ENCODE measurements around the gene ACIN1.

ACIN1 gene

DNA sequence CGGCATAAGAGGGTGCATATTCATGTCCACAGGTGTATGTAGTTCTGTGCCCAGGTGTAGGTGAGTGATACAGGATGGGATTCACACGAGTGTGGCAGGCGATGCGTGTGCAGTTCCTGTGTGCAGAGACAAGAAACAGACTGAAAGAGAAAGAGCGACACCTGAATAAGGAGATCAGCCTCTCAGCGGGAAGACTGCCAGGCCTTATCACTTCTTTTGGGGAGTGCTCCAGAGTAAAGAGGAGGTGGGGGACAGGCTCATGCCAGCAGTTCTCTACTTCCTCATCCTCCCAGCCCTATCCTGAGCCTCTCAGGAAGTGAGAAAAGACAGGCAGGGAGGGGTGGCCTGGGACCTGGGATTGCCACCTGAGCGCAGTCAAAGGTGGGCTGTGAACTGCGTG, 50.1 kb downstream of the ACIN1 start:
- DNase-seq (ENCODE audit: low read depth in 1 of 2, low spot score in 1 of 2), result no peak

GRCh38 chr14:23043754-23044153, 51.2 kb downstream of the ACIN1 start:
- no peak for DNase-seq (ENCODE audit: low read depth in 1 of 2, low spot score in 1 of 2)

DNA sequence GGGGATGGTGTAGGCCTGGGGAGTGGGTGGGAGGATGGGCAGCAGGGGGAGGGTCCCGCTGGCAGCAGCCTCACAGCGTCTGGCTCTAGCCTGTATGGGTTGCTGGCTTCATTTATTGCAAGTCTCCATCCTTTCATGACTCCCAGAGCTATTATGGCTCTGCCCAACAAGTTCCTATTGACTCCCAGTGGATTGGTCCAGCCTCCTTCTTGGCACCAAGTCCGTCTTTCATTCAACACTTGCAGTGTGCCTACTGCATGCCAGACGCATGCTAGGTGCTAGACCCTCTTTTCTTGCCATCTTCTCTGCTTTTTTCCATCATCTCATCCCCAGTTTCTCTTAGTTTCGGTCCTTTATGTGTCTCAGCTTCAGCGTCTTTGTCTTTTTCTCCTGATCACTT, 51.8 kb downstream of the ACIN1 start:
- DNase-seq (ENCODE audit: low read depth in 1 of 2, low spot score in 1 of 2), result no peak

- no peak for DNase-seq (ENCODE audit: low read depth in 1 of 2, low spot score in 1 of 2)
Observed at GRCh38 chr14:23042162-23042965, 52.6 kb downstream of the ACIN1 start, which contains the start of gene PSMB11. Gene PSMB11, plus strand, starts transcription at chr14:23042212. Its CDS starts 14 bp downstream, at chr14:23042226.

- no peak for DNase-seq (ENCODE audit: low read depth in 1 of 2, low spot score in 1 of 2)
Observed at GRCh38 chr14:23041729-23042128, 53.2 kb downstream of the ACIN1 start.

GRCh38 chr14:23040100-23040499, 54.8 kb downstream of the ACIN1 start:
- no peak for DNase-seq (ENCODE audit: low read depth in 1 of 2, low spot score in 1 of 2)

DNA sequence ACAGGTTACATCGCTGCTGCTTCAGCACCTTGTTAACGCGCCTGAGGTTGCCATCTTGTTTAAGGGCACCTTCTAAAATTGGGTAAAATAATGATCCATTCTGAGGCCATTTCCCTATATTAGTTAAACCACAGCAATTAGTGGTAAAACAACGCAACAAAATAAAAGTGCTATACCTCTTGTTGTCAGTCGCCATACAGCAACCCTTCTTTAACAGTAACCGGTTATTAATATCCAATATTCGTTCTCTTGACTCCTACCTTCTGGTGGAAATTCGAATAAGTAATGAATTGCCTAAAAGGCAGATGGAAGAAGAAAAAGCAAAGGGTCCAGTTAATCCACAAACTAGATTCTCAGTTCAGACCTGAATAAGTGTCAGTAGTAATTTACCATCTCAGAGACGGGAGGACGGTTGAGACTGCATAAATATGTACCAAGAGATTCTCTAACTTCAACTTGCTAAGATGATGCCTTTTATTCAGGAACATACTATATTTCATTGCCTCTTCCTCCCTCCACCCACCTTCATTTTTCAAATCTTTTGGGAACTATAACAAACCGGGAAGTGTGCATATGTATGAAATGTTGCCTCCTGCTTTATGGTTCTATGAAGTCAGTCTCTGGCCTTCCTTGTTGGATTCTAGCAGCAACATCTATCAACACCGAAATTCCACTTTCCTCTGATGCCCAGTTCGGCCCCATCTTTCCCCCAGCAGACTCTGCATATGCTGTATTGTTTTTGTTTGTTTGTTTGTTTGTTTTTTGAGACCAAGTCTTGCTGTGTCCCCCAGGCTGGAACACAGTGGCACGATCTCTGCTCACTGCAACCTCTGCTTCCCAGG, 59.4 kb downstream of the ACIN1 start:
- DNase-seq (ENCODE audit: low read depth in 1 of 2, low spot score in 1 of 2), result no peak

GRCh38 chr14:23034498-23035302, 60.2 kb downstream of the ACIN1 start, which contains the start of gene PSMB5:
Gene PSMB5, minus strand, starts transcription at chr14:23034900. Its CDS starts 19 bp downstream, at chr14:23034881.
- peak; percentile 65 to 77 for DNase-seq (ENCODE audit: low read depth in 1 of 2, low spot score in 1 of 2)

DNA sequence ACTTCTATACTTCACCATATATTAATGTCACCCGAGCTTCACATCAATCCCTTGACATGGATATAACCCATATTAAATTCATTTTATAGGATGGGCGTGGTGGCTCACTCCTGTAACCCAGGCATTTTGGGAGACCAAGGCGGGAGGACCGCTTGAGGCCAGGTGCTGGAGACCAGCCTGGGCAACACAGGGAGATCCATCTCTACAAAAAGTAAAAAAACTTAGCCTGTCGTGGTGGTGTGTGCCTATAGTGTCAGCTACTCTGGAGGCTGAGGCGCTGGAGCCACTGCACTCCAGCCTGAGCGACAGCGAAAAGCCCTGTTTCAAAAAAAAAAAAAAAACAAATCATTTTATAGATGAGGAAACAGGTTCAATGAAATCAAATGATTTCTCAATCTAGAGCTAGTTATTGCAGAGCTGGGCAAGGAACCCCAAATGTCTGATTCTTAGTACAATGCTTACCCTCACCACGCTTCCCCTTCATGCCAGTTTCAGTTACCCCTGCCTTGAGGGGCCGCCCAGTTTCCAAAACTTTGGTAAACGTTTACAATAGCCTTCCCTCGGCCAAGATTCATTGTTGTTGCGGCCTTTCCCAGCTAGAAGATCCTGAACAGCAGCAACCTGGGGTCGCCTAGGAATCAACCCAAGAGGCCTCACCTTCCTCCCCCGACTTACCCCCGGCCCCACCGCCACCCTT, 61.0 kb downstream of the ACIN1 start:
- no peak for DNase-seq (ENCODE audit: low read depth in 1 of 2, low spot score in 1 of 2)

- DNase-seq (ENCODE audit: low read depth in 1 of 2, low spot score in 1 of 2), result no peak
Observed at GRCh38 chr14:23033251-23033727, 61.6 kb downstream of the ACIN1 start.

DNA sequence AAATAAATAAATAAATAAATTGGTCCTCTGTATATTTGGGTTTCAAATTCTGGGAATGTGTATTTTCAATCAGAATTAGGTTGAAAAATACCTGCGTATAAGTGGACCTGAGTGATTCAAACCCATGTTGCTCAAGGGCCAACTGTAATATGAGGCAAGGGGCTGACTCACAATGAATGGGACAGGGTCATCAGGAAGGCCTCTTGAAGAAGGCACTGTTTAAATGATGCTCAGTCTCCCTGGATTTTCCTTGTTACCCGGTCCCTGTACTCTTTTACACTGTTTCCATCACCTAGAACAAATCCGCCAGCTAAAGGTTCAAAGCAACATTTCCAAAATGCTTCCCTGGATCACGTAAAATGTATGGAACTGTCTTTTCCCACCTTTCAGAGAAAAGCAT, 64.0 kb downstream of the ACIN1 start:
- DNase-seq (ENCODE audit: low read depth in 1 of 2, low spot score in 1 of 2), result no peak

DNA sequence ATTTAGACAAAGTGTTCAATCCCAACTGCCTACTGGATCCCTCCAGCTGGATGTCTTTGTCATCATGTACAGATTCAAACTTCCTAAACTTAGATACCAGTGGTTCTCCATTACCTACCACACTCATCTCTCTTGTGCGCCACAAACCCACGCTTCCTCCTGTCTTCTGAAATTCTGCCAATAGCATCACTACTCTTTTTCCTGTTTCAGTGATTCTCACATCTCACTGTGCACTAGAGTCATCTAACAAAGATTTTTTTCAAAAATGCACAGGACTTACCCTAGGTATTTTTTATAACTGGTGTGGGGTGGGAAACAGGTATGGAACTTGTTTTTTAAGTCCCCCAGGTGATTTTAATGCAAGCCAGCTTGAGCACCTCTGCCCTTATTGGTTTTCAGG, 66.1 kb downstream of the ACIN1 start:
- DNase-seq (ENCODE audit: low read depth in 1 of 2, low spot score in 1 of 2), result no peak

GRCh38 chr14:23025151-23025814, 69.7 kb downstream of the ACIN1 start:
- DNase-seq (ENCODE audit: low read depth in 1 of 2, low spot score in 1 of 2), result no peak

- no peak for DNase-seq (ENCODE audit: low read depth in 1 of 2, low spot score in 1 of 2)
Observed at GRCh38 chr14:23024612-23025075, 70.3 kb downstream of the ACIN1 start.

GRCh38 chr14:23023795-23024152, 71.2 kb downstream of the ACIN1 start:
- no peak for DNase-seq (ENCODE audit: low read depth in 1 of 2, low spot score in 1 of 2)

GRCh38 chr14:23023022-23023794, 71.7 kb downstream of the ACIN1 start:
- no peak for DNase-seq (ENCODE audit: low read depth in 1 of 2, low spot score in 1 of 2)

- no peak for DNase-seq (ENCODE audit: low read depth in 1 of 2, low spot score in 1 of 2)
Observed at GRCh38 chr14:23021889-23022442, 73.0 kb downstream of the ACIN1 start.

DNA sequence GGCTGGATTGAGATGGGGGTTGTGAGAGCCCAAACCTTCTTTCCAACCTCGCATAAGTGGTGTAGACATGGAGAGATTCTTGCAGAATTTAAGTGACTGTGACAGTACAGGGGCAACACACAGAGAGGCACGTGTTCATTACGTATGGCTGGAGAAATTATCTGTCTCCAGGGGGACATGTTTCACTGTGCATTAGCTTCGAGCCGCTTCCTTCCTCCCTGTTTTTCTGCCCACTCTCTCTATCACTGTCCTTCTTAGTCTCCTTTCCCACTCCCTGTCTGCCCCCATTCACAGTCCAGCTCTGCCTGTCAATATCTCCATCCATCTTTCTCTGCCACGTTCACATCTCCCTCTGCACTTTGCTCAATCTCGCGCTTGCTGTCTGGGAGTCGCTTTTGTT, 73.5 kb downstream of the ACIN1 start:
- no peak for DNase-seq (ENCODE audit: low read depth in 1 of 2, low spot score in 1 of 2)
